DMS53 treated with DMSO at 0.1 percent for 48 hours (cell line): ENCODE measurements around the gene TASOR2.

Source experiments
- DNase-seq: peaks from one replicate; lab custom pipeline; 2025; ENCODE audit not compliant: unreplicated experiment; lab: John Stamatoyannopoulos, UW

The TASOR2 gene

DNA sequence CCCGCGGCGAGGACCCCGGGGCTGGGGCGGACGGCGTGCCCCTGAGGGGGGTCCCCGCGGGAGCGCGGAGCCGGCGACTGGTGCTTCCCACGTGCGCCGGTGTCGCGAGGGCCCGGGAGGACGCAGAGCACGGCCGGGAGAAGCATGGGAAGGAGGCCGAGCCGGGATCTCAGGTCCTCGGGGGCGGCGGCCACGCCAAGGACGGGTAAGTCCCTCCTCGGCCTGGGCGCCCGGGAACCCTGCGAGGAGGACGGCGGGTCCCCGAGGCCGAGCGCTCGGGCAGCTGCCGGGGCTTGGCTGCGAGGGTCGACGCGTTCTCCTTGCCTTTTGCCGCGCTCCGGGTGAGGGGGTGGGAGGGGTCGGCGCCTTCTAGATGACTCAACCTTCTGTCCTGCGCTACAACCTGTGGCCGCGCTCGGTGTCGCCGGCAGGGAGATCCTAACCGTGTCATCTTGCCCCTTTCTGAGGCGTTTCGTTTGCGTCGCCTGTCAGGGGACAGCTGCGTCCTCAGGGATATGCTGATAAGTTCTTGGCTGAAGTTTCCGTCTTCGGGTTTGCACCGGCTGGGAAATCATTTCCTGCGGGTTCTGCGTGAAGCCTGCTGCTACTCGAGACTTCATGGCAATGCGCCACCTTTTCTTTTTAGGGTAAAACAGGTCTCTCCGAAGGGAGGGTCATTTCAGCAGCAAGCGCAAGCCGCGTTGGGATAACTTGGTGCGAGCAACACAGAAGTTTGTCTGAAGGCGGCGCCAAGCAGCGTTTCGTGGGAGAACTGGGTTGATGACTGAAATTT, 529 bp downstream of the TASOR2 start:
- DNase-seq, result peak; percentile 70

- DNase-seq, result no peak
These were observed 1.2 kb downstream of the TASOR2 start for GRCh38 chr10:5685764-5686240.

- no peak for DNase-seq
These were observed 3.9 kb downstream of the TASOR2 start for GRCh38 chr10:5688587-5688986.

DNA sequence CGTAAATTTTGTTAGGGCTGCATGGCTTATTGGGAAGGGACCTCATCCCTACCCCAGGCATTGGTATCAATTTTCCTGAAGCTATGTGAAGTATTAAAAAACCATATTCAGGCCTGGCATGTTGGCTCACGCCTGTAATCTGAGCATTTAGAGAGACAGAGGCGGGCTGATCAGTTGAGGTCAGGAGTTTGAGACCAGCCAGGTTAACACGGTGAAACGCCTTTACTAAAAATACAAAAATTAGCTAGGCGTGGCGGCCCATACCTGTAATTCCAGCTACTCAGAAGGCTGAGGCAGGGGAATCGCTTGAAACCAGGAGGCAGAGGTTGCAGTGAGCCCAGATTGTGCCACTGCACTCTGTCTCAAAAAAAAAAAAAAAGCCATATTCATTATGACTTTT, 7.1 kb downstream of the TASOR2 start:
- DNase-seq, result no peak

GRCh38 chr10:5692461-5693358, 8.1 kb downstream of the TASOR2 start:
- no peak for DNase-seq

DNA sequence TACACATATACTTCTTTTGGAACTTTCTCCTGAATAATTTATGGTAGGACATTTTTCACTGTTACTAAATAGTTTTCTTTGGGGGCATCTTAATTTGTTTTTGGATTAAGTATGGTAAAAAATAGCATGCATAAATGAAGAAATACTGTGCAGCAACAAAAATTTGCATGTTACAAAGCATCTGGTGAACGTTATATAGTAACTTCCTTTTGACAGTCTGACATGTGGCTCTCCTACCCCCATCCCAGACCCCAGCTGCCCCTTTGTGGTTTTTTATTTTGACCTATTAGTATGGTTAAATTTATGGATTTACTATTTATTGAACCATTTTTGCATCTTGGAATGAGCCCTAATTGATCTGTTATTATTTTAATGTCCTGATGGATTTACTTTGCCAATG, 9.9 kb downstream of the TASOR2 start:
- DNase-seq, result no peak

DNA sequence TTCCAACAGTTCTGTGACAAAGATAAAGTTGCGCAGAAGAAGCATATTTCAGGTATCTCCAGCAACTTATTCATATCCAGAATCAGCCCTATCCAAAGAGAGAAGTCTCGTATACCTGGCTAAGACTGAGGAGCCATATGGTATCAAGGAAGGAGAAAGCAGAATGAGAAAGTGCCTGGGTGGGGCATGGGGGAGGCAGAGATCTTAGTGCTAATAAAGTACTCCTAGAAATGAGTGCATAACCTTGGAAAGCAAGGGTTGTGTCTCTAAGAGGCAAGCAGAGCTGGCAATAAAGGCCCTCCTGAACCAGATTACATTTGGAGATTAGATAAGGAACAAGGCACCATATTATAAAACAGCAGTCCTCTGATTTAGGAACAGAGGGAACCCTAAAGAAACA, 12.7 kb downstream of the TASOR2 start:
- DNase-seq, result no peak

DNA sequence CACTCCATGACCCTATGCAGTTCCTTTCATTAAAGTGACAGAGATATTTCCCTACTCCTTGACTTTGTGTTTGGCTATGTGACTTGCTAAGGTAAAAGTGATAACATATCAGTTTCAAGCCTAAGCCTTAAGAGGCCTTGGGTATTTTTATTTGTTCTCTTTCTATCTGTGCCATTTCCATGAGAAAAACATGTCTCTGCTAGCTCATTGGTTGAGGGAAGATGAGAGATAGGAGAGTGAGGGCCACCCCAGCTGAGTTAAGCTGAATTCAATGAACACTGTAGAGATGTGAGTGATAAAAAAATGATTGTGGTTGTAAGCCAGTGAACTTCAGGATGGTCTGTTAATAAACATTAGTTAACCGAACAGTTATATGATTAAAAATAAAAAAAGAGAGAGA, 13.4 kb downstream of the TASOR2 start:
- DNase-seq, result no peak

DNA sequence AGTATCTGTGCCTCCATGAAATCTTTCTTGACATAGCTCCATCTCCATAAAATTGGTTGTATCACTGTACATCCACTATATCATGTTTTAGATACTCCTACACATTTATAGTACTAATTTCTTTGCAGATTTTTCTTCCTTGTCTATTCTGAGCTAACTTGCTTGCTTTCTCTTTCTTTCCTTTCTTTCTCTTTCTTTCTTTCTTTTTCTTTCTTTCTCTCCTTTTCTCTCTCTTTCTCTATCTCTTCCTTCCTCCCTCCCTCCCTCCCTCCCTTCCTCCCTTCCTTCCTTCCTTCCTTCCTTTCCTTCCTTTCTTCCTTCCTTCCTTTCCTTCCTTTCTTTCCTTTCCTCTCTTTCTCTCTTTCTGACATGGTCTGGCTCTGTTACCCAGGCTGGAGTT, 23.7 kb downstream of the TASOR2 start:
- DNase-seq, result no peak

DNA sequence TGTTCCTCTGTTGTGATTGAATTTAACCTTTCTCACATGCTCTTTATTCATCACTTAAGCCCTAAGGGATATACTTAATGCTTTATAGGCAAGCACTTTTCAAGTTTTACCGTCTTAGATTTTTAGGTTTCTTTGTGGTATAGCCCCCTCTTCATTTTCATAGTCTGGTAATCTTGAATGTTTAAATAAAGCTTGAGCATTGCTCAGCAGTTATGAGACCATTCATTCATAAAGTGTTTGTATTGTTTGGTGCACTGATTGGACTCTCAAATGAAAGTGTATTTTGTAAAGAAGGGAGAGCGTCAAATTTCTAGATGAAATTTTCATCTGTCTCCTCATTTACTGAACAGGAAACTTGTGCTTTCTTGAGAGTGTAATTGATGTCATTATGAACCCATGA, 25.2 kb downstream of the TASOR2 start:
- DNase-seq, result no peak

GRCh38 chr10:5710859-5711258, 26.2 kb downstream of the TASOR2 start:
- DNase-seq, result no peak

DNA sequence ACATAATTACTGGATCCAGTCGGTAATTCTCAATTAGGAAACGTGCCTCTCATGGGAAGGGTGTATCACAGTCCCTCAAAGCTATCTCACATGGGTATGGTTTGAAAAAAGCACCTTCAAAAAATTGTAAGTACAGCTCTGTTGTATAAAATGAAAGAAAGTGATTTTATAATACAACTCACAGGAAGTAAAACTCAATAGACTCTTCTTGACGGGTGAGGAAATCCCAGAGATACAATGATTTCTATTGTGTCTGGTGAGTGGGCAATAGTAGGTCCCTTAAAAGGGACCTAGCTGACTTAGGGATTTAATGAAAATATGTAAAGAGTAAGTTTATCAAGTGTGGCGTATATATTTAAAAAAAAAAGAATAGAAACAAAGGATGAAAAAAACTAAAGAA, 27.0 kb downstream of the TASOR2 start:
- no peak for DNase-seq

GRCh38 chr10:5719546-5719945, 34.9 kb downstream of the TASOR2 start:
- DNase-seq, result no peak

GRCh38 chr10:5720182-5720581, 35.5 kb downstream of the TASOR2 start:
- no peak for DNase-seq

GRCh38 chr10:5723692-5724091, 39.1 kb downstream of the TASOR2 start:
- no peak for DNase-seq

DNA sequence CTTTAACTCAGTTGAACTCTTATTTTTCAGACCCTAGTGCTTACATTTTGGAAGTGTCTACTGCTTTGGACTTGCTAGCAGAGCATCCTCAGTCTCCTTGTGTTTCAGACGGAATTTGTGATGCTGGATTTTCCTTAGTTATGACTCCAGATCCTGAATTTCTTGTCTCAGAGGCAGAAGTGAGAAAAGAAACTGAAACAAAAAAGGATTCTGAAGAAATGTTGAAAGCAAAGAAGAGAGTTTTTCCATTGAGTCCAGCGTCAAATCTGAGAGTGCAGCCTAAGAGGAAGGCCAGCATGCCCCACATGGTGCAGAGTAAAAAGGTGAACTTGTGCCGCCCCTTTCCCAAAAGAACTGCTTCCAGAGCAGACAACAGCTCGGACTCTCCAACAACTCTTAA, 46.1 kb downstream of the TASOR2 start:
- DNase-seq, result no peak

DNA sequence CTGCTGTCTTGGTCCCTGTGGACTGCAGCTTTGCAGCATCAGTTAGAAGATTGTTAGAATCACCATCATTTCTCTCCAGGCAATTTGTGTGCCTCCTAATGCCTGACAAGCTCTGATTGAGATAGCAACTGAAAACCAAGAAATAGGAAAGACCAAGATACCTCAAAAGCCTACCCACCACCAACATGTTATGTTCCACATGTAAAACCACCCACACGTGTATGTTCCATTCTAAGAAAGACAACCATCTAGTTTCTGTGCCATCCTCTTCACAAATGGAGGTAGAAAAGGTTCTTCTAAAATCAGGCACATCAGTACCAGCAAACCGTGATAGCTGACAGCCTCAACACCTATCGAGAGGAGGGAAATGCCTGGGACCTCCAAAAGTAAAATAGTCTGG, 46.9 kb downstream of the TASOR2 start:
- DNase-seq, result no peak

DNA sequence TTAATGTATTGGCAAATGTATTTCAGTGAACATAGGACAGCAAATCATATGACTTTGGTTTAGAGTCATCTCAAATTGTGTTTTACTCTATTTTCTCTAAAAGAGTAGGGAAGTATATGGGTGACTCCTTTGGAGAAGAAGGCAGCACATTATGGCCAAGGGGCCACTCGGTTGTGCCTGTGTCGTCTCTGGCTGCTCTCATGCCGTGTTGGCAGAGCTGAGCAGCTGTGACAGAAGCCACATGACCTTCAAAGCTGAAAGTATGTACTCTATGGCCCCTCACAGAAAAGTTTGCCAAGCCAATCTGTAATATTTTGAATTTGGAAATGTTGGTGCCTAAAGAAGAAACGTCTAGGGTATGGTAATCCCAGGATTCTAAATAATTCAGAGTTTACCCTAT, 47.5 kb downstream of the TASOR2 start:
- no peak for DNase-seq
